ENCODE measurements around the gene ZNF524. TPM values are rescaled to one million over a fixed set of nuclear protein-coding genes. Genes with fewer than 3 reads are reported as not detected.

The ZNF524 gene
- total RNA-seq, 4 donors from 2014 or later: 30.3 to 45.2 (median 44.4) TPM

DNA sequence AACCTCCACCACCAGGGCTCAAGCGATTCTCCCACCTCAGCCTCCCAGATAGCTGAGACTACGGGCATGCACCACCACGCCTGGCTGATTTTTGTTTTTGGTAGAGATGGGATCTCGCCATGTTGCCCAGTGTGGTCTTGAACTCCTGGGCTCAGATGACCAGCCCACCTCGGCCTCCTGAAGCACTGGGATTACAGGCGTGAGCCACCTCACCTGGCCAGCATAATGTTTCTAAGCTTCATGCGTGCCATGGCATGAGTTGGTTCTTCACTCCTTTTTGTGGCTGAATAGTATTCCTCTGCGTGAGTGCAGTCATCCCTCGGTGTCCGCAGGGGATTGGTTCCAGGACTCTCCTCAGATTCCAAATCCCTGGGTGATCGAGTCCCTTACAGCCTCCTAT, 15.2 kb upstream of the ZNF524 start:
- Histone ChIP-seq H3K36me3 (no peaks in the 10 kb centered on the region), H3K27me3 (no peaks in the 10 kb centered on the region), H3K4me3 (no peak overlapping the region), H3K9me3 (no peaks in the 10 kb centered on the region), H3K4me1 (peaks cover 0 to 45% (median 16%) of the 10 kb centered on the region in 4 donors), H3K27ac (no peak overlapping the region)
- TF ChIP-seq POLR2A (IDR thresholded peaks at IDR 0.05) (no peak), CTCF (IDR thresholded peaks at IDR 0.05) (no peak)
- DNase-seq: no peak

GRCh38 chr19:55585658-55586339, 14.3 kb upstream of the ZNF524 start:
- peak overlapping the region in 3 of 4 donors; percentile 20 to 52 (median 48) for H3K27ac ChIP-seq
- H3K36me3 ChIP-seq: no peaks in the 10 kb centered on the region
- peak; percentile 67 to 83 (median 74) for DNase-seq
- H3K27me3 ChIP-seq: no peaks in the 10 kb centered on the region
- H3K4me3 ChIP-seq: peak overlapping the region; percentile 22 to 40 (median 34)
- TF ChIP-seq CTCF (IDR thresholded peaks at IDR 0.05): no peak
- TF ChIP-seq POLR2A (IDR thresholded peaks at IDR 0.05): no peak
- H3K4me1 ChIP-seq: peaks cover 0 to 41% (median 16%) of the 10 kb centered on the region in 4 donors
- no peaks in the 10 kb centered on the region for H3K9me3 ChIP-seq

DNA sequence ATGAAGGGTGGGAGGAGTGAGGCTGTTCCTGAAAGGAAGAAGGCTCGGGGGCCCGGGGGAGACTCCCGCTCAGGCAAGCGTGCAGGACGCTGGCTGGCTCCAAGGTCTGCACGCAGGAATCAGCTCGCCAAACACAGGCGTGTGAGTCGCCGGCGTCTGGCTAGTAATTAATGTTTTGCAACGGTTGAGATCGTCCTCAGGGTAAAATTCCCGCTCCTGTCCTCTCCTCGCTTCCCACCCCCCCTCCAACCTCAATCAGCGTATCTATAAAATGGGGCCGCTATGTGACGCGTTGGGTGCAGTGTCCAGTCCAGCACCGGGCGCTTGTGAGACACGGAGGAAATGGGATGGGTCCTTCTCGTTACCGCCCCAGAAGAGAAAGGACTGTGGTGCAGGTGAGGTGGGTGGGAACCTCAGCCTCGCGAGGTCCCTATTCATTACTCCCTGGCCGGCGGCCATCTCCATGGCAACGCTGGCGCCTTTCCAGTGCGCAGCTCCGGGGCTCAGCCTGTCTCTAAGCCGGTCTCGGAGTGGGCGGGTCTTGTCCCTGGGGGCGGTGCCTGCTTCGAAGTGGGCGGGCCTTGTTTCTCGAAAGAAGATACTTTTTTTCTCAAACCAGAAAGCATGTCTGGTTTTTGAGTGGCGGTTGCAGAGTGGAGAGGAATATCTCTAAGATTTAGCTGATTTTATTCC, 13.0 kb upstream of the ZNF524 start:
- peak; percentile 93 to 96 (median 94) for DNase-seq
- TF ChIP-seq CTCF (IDR thresholded peaks at IDR 0.05): no peak
- Histone ChIP-seq H3K4me1 (peaks cover 0 to 27% (median 12%) of the 10 kb centered on the region in 4 donors), H3K27me3 (no peaks in the 10 kb centered on the region), H3K36me3 (peaks cover 0 to 3% (median 0%) of the 10 kb centered on the region in 3 donors), H3K9me3 (no peaks in the 10 kb centered on the region), H3K27ac (peak overlapping the region in 1 of 4 donors; percentile 0), H3K4me3 (peak overlapping the region; percentile 9 to 41 (median 37))

- Histone ChIP-seq H3K9me3 (no peaks in the 10 kb centered on the region), H3K27ac (no peak overlapping the region), H3K4me3 (no peak overlapping the region), H3K36me3 (peaks cover 0 to 10% (median 0%) of the 10 kb centered on the region in 3 donors), H3K27me3 (no peaks in the 10 kb centered on the region), H3K4me1 (peaks cover 0 to 24% (median 12%) of the 10 kb centered on the region in 4 donors)
- no peak for DNase-seq
- TF ChIP-seq POLR2A (IDR thresholded peaks at IDR 0.05) (no peak), CTCF (IDR thresholded peaks at IDR 0.05) (no peak)
Measured at GRCh38 chr19:55588738-55589137, 11.3 kb upstream of the ZNF524 start.

- DNase-seq: no peak
- Histone ChIP-seq H3K36me3 (peaks cover 0 to 13% (median 0%) of the 10 kb centered on the region in 3 donors), H3K27ac (no peak overlapping the region), H3K9me3 (no peaks in the 10 kb centered on the region), H3K4me1 (peaks cover 0 to 24% (median 12%) of the 10 kb centered on the region in 4 donors), H3K27me3 (no peaks in the 10 kb centered on the region), H3K4me3 (no peak overlapping the region)
- TF ChIP-seq POLR2A (IDR thresholded peaks at IDR 0.05) (no peak), CTCF (IDR thresholded peaks at IDR 0.05) (no peak)
Measured at GRCh38 chr19:55590109-55590508, 10.0 kb upstream of the ZNF524 start.
